ENCODE measurements around the gene PSPN. TPM values are rescaled to one million over a fixed set of nuclear protein-coding genes. Genes with fewer than 3 reads are reported as not detected.

Gene PSPN, protein sequence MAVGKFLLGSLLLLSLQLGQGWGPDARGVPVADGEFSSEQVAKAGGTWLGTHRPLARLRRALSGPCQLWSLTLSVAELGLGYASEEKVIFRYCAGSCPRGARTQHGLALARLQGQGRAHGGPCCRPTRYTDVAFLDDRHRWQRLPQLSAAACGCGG
- total RNA-seq: 1.0 TPM

DNA sequence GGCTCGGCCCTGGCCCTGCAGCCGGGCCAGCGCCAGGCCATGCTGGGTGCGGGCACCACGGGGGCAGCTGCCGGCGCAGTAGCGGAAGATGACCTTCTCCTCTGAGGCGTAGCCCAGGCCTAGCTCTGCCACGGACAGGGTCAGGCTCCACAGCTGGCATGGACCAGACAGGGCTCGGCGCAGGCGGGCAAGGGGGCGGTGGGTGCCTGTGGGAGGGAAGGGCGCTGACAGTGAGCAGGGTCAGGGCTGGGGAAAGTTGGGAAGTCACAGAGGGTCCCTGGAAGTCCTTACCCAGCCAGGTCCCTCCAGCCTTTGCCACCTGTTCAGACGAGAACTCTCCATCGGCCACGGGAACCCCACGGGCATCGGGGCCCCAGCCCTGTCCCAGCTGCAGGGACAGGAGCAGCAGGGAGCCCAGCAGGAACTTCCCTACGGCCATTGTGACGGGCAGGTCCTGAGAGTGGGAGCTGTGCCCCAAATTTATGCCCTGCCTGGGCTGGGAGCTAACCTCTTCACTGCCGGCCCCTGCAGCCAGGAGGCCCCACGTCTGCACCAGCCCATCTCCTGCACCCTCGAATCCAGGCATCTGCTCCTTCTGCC, at the start of gene PSPN:
Gene PSPN (minus strand): TSS at position 523 of the 600 bp plus-strand sequence. CDS start 84 bp downstream, at position 439.
- Histone ChIP-seq H3K4me1 (ENCODE audit: insufficient read depth, low read length) (peaks cover 13% of the 10 kb centered on the region), H3K4me3 (ENCODE audit: low read length) (no peak within 1 kb of the TSS), H3K27me3 (ENCODE audit: insufficient read depth, low read length) (no peaks in the 10 kb centered on the region), H3K9me3 (ENCODE audit: low read depth, low read length) (no peaks in the 10 kb centered on the region)

GRCh38 chr19:6424939-6425731, 49.4 kb upstream of the PSPN start:
- peaks cover 35% of the 10 kb centered on the region for H3K4me1 ChIP-seq (ENCODE audit: insufficient read depth, low read length)
- no peaks in the 10 kb centered on the region for H3K27me3 ChIP-seq (ENCODE audit: insufficient read depth, low read length)
- no peaks in the 10 kb centered on the region for H3K9me3 ChIP-seq (ENCODE audit: low read depth, low read length)
- H3K4me3 ChIP-seq (ENCODE audit: low read length): peak overlapping the region; percentile 13

DNA sequence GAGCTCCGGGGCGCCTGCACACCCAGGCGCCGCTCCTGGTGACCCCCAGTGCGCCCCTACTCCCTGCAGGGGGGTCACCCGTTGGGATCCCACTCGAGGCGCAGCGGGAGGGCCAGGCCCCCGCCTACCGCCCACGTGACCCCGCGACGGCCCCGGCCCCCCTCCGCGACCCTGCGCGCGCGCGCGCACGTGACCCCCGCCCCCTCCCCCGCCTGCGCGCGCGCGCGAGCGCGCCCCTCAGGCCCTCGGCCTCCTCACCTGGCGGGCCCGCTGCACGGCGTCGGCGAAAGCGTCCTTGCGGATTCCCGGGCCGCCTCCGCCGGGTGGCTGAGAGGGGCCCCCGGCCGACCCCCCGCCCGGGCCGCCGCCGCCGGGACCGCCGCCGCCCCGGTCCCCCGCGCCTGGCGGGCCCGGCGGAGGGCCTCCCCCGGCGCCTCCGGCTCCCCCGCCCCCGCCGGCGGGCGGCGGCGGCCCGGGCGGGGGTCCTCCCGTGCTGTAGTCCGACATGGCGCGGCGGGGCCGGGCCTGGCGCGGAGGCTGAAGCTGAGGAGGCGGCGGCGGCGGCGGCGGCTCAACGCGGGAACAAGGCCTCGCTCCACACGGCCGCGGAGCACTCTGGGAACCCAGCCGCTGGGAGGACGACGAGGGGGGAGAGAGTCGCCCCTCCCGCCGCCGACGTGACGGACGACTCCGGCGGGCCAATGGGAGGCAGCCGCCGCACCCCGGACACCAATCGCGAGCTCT, 48.6 kb upstream of the PSPN start, which contains the start of gene KHSRP:
Gene KHSRP (minus strand): TSS at position 617 of the 744 bp plus-strand sequence. CDS start 110 bp downstream, at position 507.
- peaks cover 31% of the 10 kb centered on the region for H3K4me1 ChIP-seq (ENCODE audit: insufficient read depth, low read length)
- no peaks in the 10 kb centered on the region for H3K9me3 ChIP-seq (ENCODE audit: low read depth, low read length)
- peak within 1 kb of the TSS; percentile 54 for H3K4me3 ChIP-seq (ENCODE audit: low read length)
- no peaks in the 10 kb centered on the region for H3K27me3 ChIP-seq (ENCODE audit: insufficient read depth, low read length)

DNA sequence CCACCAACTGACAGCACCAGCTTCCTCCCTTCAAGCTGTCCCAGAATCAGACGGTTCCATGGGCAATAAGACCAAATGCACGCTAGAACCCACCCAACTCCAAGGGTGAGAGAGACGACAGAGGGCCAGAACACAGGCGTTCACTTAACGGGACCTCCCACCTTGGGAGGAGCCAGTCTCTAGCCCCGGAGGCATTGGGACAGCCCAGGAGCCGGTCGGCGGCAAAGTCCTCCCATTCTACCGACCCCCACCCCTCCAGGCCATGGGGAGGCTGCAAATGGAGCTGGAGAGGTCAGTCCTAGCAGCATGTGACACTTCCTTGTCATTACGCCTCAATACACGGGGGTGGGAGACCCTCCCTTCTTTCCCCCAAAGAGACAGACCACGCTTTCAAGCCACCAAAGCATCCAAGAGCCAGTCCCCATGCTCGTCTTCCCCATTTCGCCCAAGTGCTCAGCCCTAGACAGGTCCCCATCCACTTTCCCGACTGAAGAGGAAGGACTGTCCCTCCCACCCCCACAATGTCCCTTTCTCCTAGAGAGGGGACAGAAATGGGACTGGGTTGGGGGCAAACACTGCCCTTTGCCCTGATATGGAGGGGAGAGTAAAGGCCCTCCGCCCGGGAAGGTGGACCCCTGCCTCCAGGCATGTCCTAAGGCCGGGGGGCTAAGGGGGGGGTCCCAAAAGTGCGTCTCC, 47.9 kb upstream of the PSPN start:
- peak overlapping the region; percentile 54 for H3K4me3 ChIP-seq (ENCODE audit: low read length)
- peaks cover 30% of the 10 kb centered on the region for H3K4me1 ChIP-seq (ENCODE audit: insufficient read depth, low read length)
- no peaks in the 10 kb centered on the region for H3K27me3 ChIP-seq (ENCODE audit: insufficient read depth, low read length)
- no peaks in the 10 kb centered on the region for H3K9me3 ChIP-seq (ENCODE audit: low read depth, low read length)

- no peaks in the 10 kb centered on the region for H3K9me3 ChIP-seq (ENCODE audit: low read depth, low read length)
- H3K4me1 ChIP-seq (ENCODE audit: insufficient read depth, low read length): peaks cover 30% of the 10 kb centered on the region
- no peak overlapping the region for H3K4me3 ChIP-seq (ENCODE audit: low read length)
- no peaks in the 10 kb centered on the region for H3K27me3 ChIP-seq (ENCODE audit: insufficient read depth, low read length)
Measured at GRCh38 chr19:6421075-6422014, 45.6 kb upstream of the PSPN start.

DNA sequence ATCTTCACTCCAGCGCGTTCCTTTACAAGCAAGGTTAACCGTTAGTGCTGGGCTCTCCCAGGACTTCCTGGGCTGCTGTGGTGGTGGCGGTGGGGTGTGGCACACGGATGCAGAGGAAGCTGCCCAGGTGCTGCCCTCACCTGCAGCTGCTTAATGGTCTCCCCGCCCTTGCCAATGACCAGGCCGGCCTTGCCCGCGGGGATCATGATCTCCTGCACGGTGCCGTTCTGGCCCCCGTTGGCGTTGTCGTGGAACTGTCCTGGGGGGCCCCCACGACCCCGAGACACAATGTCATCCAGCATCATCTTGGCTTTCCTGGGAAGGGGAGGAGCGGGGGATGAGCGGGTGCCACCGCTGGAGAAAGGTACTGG, 42.8 kb upstream of the PSPN start:
- no peaks in the 10 kb centered on the region for H3K27me3 ChIP-seq (ENCODE audit: insufficient read depth, low read length)
- no peak overlapping the region for H3K4me3 ChIP-seq (ENCODE audit: low read length)
- H3K4me1 ChIP-seq (ENCODE audit: insufficient read depth, low read length): peaks cover 18% of the 10 kb centered on the region
- no peaks in the 10 kb centered on the region for H3K9me3 ChIP-seq (ENCODE audit: low read depth, low read length)

- Histone ChIP-seq H3K27me3 (ENCODE audit: insufficient read depth, low read length) (no peaks in the 10 kb centered on the region), H3K4me3 (ENCODE audit: low read length) (no peak overlapping the region), H3K9me3 (ENCODE audit: low read depth, low read length) (no peaks in the 10 kb centered on the region), H3K4me1 (ENCODE audit: insufficient read depth, low read length) (peaks cover 12% of the 10 kb centered on the region)
Measured at GRCh38 chr19:6417713-6418561, 42.2 kb upstream of the PSPN start.

DNA sequence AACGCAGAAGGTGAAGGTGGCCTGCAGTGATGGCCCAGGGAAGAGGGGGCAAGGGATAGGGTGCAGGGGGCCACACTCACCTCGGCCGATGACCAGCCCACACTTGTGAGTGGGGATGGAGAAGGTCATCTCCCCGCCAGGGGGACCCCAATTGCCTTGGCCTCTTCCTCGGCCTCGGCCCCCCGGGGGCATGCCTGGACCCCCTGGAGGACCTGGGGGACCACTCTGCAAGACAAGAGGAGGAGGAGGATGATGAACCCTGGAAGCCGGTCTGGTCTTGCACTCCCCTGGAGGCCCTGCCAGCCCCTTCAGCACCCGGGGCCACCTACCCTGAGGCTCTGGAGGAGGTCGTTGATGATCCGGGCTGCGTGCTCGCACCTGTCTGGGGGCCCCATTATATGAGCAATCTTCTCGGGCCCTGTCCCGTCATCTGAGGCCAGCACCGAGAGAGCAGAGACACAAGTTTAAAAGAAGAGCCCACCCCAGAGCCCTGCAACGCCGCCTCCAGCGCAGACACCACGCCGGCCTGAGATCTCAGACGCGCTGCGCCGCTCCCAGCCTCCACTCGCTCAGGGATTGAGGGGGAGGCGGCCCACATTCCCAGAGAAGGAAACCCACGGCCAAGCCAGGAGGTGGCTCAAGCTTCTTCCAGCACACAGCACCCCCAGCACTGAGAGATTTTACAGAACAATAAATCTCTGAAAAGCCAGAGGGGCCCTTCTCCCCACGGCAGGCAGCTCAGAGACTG, 41.1 kb upstream of the PSPN start:
- no peak overlapping the region for H3K4me3 ChIP-seq (ENCODE audit: low read length)
- H3K27me3 ChIP-seq (ENCODE audit: insufficient read depth, low read length): no peaks in the 10 kb centered on the region
- H3K4me1 ChIP-seq (ENCODE audit: insufficient read depth, low read length): peaks cover under 1% of the 10 kb centered on the region
- H3K9me3 ChIP-seq (ENCODE audit: low read depth, low read length): no peaks in the 10 kb centered on the region

GRCh38 chr19:6415591-6416190, 40.0 kb upstream of the PSPN start:
- Histone ChIP-seq H3K27me3 (ENCODE audit: insufficient read depth, low read length) (no peaks in the 10 kb centered on the region), H3K9me3 (ENCODE audit: low read depth, low read length) (no peaks in the 10 kb centered on the region), H3K4me3 (ENCODE audit: low read length) (no peak overlapping the region), H3K4me1 (ENCODE audit: insufficient read depth, low read length) (no peaks in the 10 kb centered on the region)

DNA sequence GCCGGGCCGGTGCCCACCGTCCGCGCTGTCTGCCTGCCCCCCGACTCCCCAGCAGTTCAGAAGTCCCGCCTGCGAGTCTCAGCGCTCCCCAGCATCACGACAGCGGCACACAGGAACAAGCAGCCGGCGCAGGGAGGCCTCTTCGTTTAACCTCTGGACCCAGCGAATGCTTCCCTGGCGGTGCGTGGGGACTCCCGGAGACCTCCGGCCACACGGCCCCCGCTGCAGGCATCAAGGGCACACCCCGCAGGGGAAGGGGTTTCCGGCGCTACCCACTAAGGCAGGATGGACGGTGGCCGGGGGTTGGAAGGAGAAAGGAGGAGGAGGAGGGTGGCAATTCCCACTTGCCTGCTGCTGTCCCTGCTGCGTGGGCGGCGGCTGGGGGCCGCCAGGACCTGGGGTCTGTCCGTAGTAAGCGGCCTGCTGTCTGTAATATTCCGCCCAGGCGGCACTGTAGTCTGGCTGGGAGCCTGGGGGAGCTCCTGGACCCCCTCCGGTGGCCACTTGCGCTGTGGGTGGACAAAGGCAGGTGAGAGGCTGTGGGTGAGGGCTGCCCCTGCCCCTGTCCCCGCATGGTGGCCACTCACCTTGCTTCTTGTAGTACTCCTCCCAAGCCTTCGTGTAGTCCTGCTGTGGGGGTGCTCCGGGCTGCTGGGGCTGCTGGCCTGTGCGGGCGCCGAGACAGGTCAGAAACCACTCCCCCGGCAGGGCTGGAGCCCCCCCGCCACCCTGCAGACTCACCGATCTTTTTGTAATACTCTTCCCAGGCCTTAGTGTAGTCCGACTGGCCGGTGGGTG, 39.3 kb upstream of the PSPN start:
- H3K4me3 ChIP-seq (ENCODE audit: low read length): no peak overlapping the region

GRCh38 chr19:6413721-6414643, 38.2 kb upstream of the PSPN start:
- H3K4me3 ChIP-seq (ENCODE audit: low read length): no peak overlapping the region
- no peaks in the 10 kb centered on the region for H3K9me3 ChIP-seq (ENCODE audit: low read depth, low read length)
- H3K27me3 ChIP-seq (ENCODE audit: insufficient read depth, low read length): no peaks in the 10 kb centered on the region
- H3K4me1 ChIP-seq (ENCODE audit: insufficient read depth, low read length): no peaks in the 10 kb centered on the region

More for the DNA sequence above, 39.3 kb upstream of the PSPN start:
- Histone ChIP-seq H3K27me3 (ENCODE audit: insufficient read depth, low read length) (no peaks in the 10 kb centered on the region), H3K9me3 (ENCODE audit: low read depth, low read length) (no peaks in the 10 kb centered on the region), H3K4me1 (ENCODE audit: insufficient read depth, low read length) (no peaks in the 10 kb centered on the region)
